ENCODE data around the gene AZIN2. TPM values are rescaled to one million over a fixed set of nuclear protein-coding genes. Genes with fewer than 3 reads are reported as not detected.

Gene AZIN2
- total RNA-seq, 1 experiment from 2014 or later = 3.6 TPM

DNA sequence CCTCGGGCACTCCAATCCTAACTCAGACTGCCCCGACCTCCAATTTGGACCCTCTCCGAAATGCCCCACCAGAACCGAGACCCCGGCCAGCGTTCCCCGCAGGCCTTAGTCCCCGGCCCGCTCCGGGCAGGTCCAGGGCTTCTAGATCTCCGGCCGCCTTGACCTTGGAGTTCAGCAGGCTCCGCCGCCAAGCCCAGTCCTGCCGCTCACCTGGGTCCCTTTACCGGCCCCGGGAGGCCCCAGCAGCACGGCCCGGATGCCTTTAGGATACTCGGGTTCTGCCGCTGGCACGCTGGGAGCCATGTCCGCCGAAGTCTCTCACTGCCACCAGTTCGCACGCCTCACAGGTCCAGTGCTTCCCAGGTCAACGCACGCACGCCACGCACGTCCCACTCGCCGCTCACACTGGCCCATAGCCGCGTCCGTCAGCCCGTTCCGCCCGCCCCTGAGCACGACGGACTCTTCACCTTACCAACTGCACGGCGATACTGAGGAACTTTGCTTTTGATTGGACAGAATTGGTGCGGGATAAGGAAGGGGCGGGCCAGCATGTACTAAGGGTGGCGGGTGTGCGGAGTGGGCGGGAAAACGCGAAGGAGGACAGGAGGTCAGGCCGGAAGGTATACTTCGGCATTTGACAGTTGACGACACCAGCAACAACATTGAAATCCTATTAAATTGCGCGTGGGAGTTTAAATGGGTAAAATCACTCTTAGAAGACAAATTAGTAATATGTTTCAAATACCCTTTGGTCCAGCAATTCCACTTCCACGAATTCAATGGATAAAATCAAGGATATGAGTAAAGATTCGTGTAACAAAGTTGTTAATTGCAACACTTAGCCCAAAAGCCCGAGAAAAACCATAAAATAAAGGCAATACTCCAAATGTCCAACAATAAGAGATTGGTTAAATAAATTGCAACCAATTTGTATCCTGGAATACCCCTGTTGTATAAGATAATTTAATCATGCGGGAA lies 44.1 kb upstream of the AZIN2 start, which contains the start of gene AK2:
Gene AK2 (minus strand): TSS at position 358 of the 978 bp plus-strand sequence. CDS start 55 bp downstream, at position 303.
- intact Hi-C loops (cut with micrococcal nuclease; ENCODE audit: unreplicated experiment) = no loop called here
- Mint-ChIP-seq H3K4me1 (ENCODE audit: low read depth, unreplicated experiment) (peaks cover 19% of the 10 kb centered on the region), H3K27me3 (ENCODE audit: unreplicated experiment) (no peaks in the 10 kb centered on the region), H3K9me3 (ENCODE audit: low read depth, unreplicated experiment) (no peaks in the 10 kb centered on the region), H3K36me3 (ENCODE audit: insufficient read depth, unreplicated experiment) (peaks cover 29% of the 10 kb centered on the region), H3K4me3 (ENCODE audit: low read depth, unreplicated experiment) (peak within 1 kb of the TSS; percentile 88), H3K27ac (ENCODE audit: unreplicated experiment) (peak within 1 kb of the TSS; percentile 54)
- CTCF ChIA-PET = interaction anchor here (1.2 kb wide), 1 partner anchor 85 kb away, joined by 3 read pairs; no protein-coding TSS in a partner anchor
- DNase-seq = peak; percentile 96
- TF ChIP-seq, protein P1, sequence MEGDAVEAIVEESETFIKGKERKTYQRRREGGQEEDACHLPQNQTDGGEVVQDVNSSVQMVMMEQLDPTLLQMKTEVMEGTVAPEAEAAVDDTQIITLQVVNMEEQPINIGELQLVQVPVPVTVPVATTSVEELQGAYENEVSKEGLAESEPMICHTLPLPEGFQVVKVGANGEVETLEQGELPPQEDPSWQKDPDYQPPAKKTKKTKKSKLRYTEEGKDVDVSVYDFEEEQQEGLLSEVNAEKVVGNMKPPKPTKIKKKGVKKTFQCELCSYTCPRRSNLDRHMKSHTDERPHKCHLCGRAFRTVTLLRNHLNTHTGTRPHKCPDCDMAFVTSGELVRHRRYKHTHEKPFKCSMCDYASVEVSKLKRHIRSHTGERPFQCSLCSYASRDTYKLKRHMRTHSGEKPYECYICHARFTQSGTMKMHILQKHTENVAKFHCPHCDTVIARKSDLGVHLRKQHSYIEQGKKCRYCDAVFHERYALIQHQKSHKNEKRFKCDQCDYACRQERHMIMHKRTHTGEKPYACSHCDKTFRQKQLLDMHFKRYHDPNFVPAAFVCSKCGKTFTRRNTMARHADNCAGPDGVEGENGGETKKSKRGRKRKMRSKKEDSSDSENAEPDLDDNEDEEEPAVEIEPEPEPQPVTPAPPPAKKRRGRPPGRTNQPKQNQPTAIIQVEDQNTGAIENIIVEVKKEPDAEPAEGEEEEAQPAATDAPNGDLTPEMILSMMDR (IDR thresholded peaks at IDR 0.05; ENCODE audit: unreplicated experiment) = no peak
- no TSS peak for BruUV-seq (replicated peaks)

DNA sequence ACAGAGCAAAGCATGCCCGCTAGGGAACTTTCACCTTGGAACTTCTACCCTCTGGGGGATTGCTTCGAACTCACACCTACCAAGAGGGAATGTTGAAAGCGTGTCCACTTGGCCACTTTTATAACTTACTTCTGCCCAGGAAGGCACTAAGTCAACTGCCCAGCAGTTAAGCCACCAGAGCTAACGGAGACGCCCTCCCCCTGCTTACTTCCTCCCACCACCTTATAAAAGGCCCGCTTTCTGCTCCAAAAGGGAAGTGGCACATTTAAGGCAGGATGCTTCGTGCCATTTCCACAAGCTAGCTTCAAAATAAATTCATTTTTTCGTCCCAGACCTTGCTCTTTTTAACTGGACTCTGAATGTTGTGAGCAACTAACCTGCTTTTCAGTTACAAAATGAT lies 41.1 kb upstream of the AZIN2 start:
- Mint-ChIP-seq H3K4me1 (ENCODE audit: low read depth, unreplicated experiment) (peaks cover 6% of the 10 kb centered on the region), H3K27me3 (ENCODE audit: unreplicated experiment) (no peaks in the 10 kb centered on the region), H3K27ac (ENCODE audit: unreplicated experiment) (no peak overlapping the region), H3K4me3 (ENCODE audit: low read depth, unreplicated experiment) (no peak overlapping the region), H3K9me3 (ENCODE audit: low read depth, unreplicated experiment) (no peaks in the 10 kb centered on the region), H3K36me3 (ENCODE audit: insufficient read depth, unreplicated experiment) (peaks cover 29% of the 10 kb centered on the region)
- DNase-seq = no peak
- CTCF ChIA-PET = no interaction called here
- no TSS peak for BruUV-seq (replicated peaks)
- TF ChIP-seq, protein P1 (IDR thresholded peaks at IDR 0.05; ENCODE audit: unreplicated experiment) = no peak
- intact Hi-C loops (cut with micrococcal nuclease; ENCODE audit: unreplicated experiment) = no loop called here

DNA sequence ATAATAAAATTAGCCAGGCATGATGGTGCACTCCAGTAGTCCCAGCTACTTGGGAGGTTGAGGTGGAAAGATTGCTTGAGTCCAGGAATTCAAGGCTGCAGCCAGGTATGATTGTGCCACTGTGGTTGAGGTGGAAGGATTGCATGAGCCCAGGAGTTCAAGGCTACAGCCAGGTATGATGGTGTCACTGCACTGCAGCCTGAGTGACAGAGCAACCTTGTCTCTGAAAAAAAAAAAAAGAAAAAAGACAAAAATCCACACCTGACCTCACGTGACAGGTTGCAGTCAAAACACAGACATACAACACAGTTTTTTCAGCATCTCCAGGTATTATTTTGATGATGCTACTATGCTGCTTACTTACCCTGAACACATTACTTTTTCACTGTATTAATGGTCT lies 39.9 kb upstream of the AZIN2 start:
- intact Hi-C loops (cut with micrococcal nuclease; ENCODE audit: unreplicated experiment) = no loop called here
- no peaks in the 10 kb centered on the region for H3K4me1 Mint-ChIP-seq (ENCODE audit: low read depth, unreplicated experiment)
- no peak for DNase-seq
- no peaks in the 10 kb centered on the region for H3K9me3 Mint-ChIP-seq (ENCODE audit: low read depth, unreplicated experiment)
- CTCF ChIA-PET = interaction anchor here (0.7 kb wide), 1 partner anchor 517 kb away, joined by 4 read pairs; no protein-coding TSS in a partner anchor
- TF ChIP-seq, protein P1 (IDR thresholded peaks at IDR 0.05; ENCODE audit: unreplicated experiment) = no peak
- BruUV-seq (replicated peaks) = no TSS peak
- peaks cover 18% of the 10 kb centered on the region for H3K36me3 Mint-ChIP-seq (ENCODE audit: insufficient read depth, unreplicated experiment)
- no peak overlapping the region for H3K27ac Mint-ChIP-seq (ENCODE audit: unreplicated experiment)
- H3K27me3 Mint-ChIP-seq (ENCODE audit: unreplicated experiment) = no peaks in the 10 kb centered on the region
- H3K4me3 Mint-ChIP-seq (ENCODE audit: low read depth, unreplicated experiment) = no peak overlapping the region

DNA sequence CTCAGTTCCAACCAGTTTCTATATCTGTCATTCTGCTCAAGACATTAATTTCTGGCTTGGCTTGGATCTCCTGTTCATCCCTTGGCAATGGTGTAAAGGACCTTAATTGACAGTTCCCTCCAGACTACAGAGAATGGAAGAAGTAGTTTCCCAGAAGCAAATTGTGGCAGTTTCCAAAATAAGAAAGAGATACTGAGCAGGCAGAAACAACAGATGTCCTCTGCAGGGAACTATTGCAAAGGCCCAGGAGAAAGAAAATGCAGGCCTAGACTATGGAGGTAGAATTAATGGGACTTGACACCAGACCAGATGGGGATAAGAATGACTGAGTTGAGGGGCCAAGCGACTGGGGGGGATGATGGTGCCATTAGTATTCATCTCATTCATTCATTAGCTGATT lies 38.1 kb upstream of the AZIN2 start:
- intact Hi-C loops (cut with micrococcal nuclease; ENCODE audit: unreplicated experiment) = no loop called here
- H3K4me1 Mint-ChIP-seq (ENCODE audit: low read depth, unreplicated experiment) = peaks cover 4% of the 10 kb centered on the region
- TF ChIP-seq, protein P1 (IDR thresholded peaks at IDR 0.05; ENCODE audit: unreplicated experiment) = no peak
- no peaks in the 10 kb centered on the region for H3K9me3 Mint-ChIP-seq (ENCODE audit: low read depth, unreplicated experiment)
- BruUV-seq (replicated peaks) = no TSS peak
- H3K4me3 Mint-ChIP-seq (ENCODE audit: low read depth, unreplicated experiment) = no peak overlapping the region
- H3K36me3 Mint-ChIP-seq (ENCODE audit: insufficient read depth, unreplicated experiment) = peaks cover 7% of the 10 kb centered on the region
- DNase-seq = no peak
- no peaks in the 10 kb centered on the region for H3K27me3 Mint-ChIP-seq (ENCODE audit: unreplicated experiment)
- CTCF ChIA-PET = no interaction called here
- H3K27ac Mint-ChIP-seq (ENCODE audit: unreplicated experiment) = no peak overlapping the region
